A549 (cell line): ENCODE results near the gene MOV10. TPM values are rescaled to one million over a fixed set of nuclear protein-coding genes. Genes with fewer than 3 reads are reported as not detected.
"Not testable (repeated sequence)": the region's sequence is repeated elsewhere in the genome, so short reads cannot be mapped to it uniquely, and the experiment has no call there.

Experiments
- ATAC-seq, 2 experiments: fragments of 200-7000 bp in 1 of 2; fragments of >200 bp in 1 of 2; cut with Nextera tagmentation in 1 of 2; cut with Tn5 transposase in 1 of 2; 3 replicates each; pipeline versions ENCODE4 v1.8.0 to v1.9.1; 2018 to 2020; ENCODE audit warnings: mild to moderate bottlenecking in 1 of 2, moderate library complexity in 1 of 2
- CTCF ChIA-PET: fragments of 300-600 bp; sonication (Branson Sonifier 250); formaldehyde crosslinking; extraction: SDS; loops from one replicate; lab custom pipeline; 2021; ENCODE audit warnings: antibody characterized with exemption, inconsistent platforms; lab: Yijun Ruan, JAX
- POLR2A ChIA-PET: fragments of 350-600 bp; formaldehyde crosslinking; extraction: SDS; loops from one replicate; lab custom pipeline; 2021; ENCODE audit warnings: antibody characterized with exemption, inconsistent platforms; lab: Yijun Ruan, JAX
- DNase-seq, 2 experiments: peaks; one replicate each; pipeline versions ENCODE4 v3.0.0 to v3.0.0-alpha.2; 2011 to 2016; ENCODE audit warnings: low read depth in 1 of 2, low spot score in 1 of 2
- FAIRE-seq: peaks from 2 replicates; lab custom pipeline; 2011; peaks lifted over from hg19 to GRCh38; lab: Jason Lieb, UNC
- H3K27ac ChIP-seq, 2 experiments: fragments of >200 bp; sonication (Bioruptor Twin); formaldehyde crosslinking; 3 replicates each; pipeline ENCODE4 v1.5.1; 2016 to 2017
- H3K4me1 ChIP-seq: fragments of >200 bp; sonication (Bioruptor Twin); formaldehyde crosslinking; 3 replicates; pipeline ENCODE4 v1.6.1; 2016
- H3K4me2 ChIP-seq: fragments of >200 bp; sonication (Bioruptor Twin); formaldehyde crosslinking; 3 replicates; pipeline ENCODE4 v1.6.1; 2016
- H3K4me3 ChIP-seq: fragments of >200 bp; sonication (Bioruptor Twin); formaldehyde crosslinking; 3 replicates; pipeline ENCODE4 v1.5.1; 2016
- H3K9me3 ChIP-seq: fragments of >200 bp; sonication (Bioruptor Twin); formaldehyde crosslinking; 3 replicates; pipeline ENCODE4 v1.6.1; 2016
- BHLHE40 ChIP-seq: IDR thresholded peaks from 2 replicates; pipeline ENCODE4 v1.6.1; 2012; ENCODE audit warnings: low read depth, low read length, inconsistent platforms
- ESRRA ChIP-seq: fragments of 150-350 bp; IDR thresholded peaks from 2 replicates; pipeline ENCODE4 v1.6.1; 2014; ENCODE audit warnings: mild to moderate bottlenecking, low read length, borderline replicate concordance
- FOSL2 ChIP-seq, 2 experiments: fragments of 450-650 bp in 1 of 2; fragments of >200 bp in 1 of 2; sonication (Bioruptor Twin) in 1 of 2; formaldehyde crosslinking; IDR thresholded peaks; 2 replicates each; pipeline versions ENCODE4 v1.5.0 to v1.6.1; 2016 to 2020; ENCODE audit warnings: mild to moderate bottlenecking in 1 of 2, moderate library complexity in 1 of 2
- HEYL ChIP-seq: fragments of 250-450 bp; sonication (Bioruptor Pico); IDR thresholded peaks from 2 replicates; pipeline ENCODE4 v1.8.0; 2021; ENCODE audit warnings: mild to moderate bottlenecking, moderate library complexity
- HOXA7 ChIP-seq: fragments of 250-450 bp; sonication (Bioruptor Pico); IDR thresholded peaks from 2 replicates; pipeline ENCODE4 v1.5.0; 2020; ENCODE audit warnings: mild to moderate bottlenecking, moderate library complexity
- HOXB13 ChIP-seq: fragments of 250-450 bp; sonication (Bioruptor Pico); IDR thresholded peaks from 2 replicates; pipeline ENCODE4 v1.5.0; 2020; ENCODE audit warnings: low read depth, mild to moderate bottlenecking, moderate library complexity
- JUNB ChIP-seq: fragments of >200 bp; sonication (Bioruptor Twin); formaldehyde crosslinking; IDR thresholded peaks from 2 replicates; pipeline ENCODE4 v1.6.1; 2016
- MYC ChIP-seq: IDR thresholded peaks from 2 replicates; pipeline ENCODE4 v1.6.1; 2012; ENCODE audit warnings: mild to moderate bottlenecking, inconsistent platforms, low read length, improper control_type of control experiment, borderline replicate concordance
- NFE2L2 ChIP-seq: fragments of 150-350 bp; conservative IDR thresholded peaks from 2 replicates; pipeline ENCODE4 v1.6.1; 2014; ENCODE audit warnings: low read length
- NPAS2 ChIP-seq: fragments of 250-450 bp; sonication (Bioruptor Pico); IDR thresholded peaks from 2 replicates; pipeline ENCODE4 v1.8.0; 2022; ENCODE audit warnings: mild to moderate bottlenecking, moderate library complexity, borderline replicate concordance
- RAD21 ChIP-seq, 2 experiments: fragments of >200 bp in 1 of 2; sonication (Bioruptor Twin) in 1 of 2; formaldehyde crosslinking in 1 of 2; IDR thresholded peaks in 1 of 2; conservative IDR thresholded peaks in 1 of 2; 2 replicates in 1 of 2; 3 replicates in 1 of 2; pipeline ENCODE4 v1.6.1; 2012 to 2018; ENCODE audit warnings: inconsistent platforms in 1 of 2
- RARB ChIP-seq: fragments of 250-450 bp; sonication (Bioruptor Pico); IDR thresholded peaks from 2 replicates; pipeline ENCODE4 v1.8.0; 2021; ENCODE audit warnings: mild to moderate bottlenecking, moderate library complexity
- RFX5 ChIP-seq: fragments of 450-650 bp; IDR thresholded peaks from 2 replicates; pipeline ENCODE4 v1.7.1; 2014; ENCODE audit warnings: antibody characterized with exemption, mild to moderate bottlenecking, moderate library complexity
- RNF2 ChIP-seq: fragments of 200-600 bp; sonication (generic); IDR thresholded peaks from 2 replicates; pipeline ENCODE4 v1.6.1; 2016; ENCODE audit warnings: low read depth, mild to moderate bottlenecking, antibody characterized with exemption, moderate library complexity, borderline replicate concordance
- WGBS: methylation state at CpG from one replicate; pipeline ENCODE4 v1.1.6; 2017; ENCODE audit errors: missing lambda C conversion rate; 5-methylcytosine and 5-hydroxymethylcytosine counted together
- polyA plus RNA-seq, 4 experiments: library from polyadenylated mRNA; depleted of rRNA in 3 of 4; stranded (reverse); fragments of >200 nt; fragmentation: RNase III in 1 of 4; extraction: RNeasy Plus Mini Kit Qiagen cat#74134 plus additional on column Dnase treatment in 1 of 4; gene quantifications; 2 replicates in 3 of 4; 3 replicates in 1 of 4; pipeline ENCODE4 v1.2.3, GENCODE V29; 2011 to 2017
- TF ChIP-seq, protein P1 (sequence below): fragments of 200-600 bp; sonication (generic); IDR thresholded peaks from 2 replicates; pipeline ENCODE4 v1.6.1; 2016; ENCODE audit warnings: antibody characterized with exemption, mild to moderate bottlenecking, moderate library complexity
- TF ChIP-seq, protein P2 (sequence below): IDR thresholded peaks from 2 replicates; pipeline ENCODE4 v1.6.1; 2012
- TF ChIP-seq, protein P3 (sequence below): fragments of 150-350 bp; IDR thresholded peaks from 2 replicates; pipeline ENCODE4 v1.6.1; 2014; ENCODE audit warnings: low read depth, mild to moderate bottlenecking, low read length
- TF ChIP-seq, protein P4 (sequence below): fragments of >200 bp; sonication (Bioruptor Twin); formaldehyde crosslinking; IDR thresholded peaks from 3 replicates; pipeline ENCODE4 v1.6.1; 2016

Gene MOV10
- polyA plus RNA-seq, 2 of the 4 experiments (the other 2 are of a cell fraction), result 27.3 to 37.3 TPM

DNA sequence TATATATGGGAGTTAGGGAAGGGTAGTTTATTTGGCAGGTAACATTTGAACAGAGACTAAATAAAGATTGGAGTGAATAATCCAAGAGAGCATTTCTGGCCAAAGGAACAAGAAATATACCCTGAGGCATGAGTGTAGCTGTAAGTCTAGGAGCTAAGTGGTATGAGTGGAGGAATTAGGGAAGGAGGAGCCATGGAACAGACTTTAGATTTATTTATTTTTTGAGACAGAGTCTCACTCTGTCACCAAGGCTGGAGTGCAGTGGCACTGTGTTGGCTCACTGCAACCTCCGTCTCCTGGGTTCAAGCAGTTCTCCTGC lies 36.4 kb upstream of the MOV10 start:
- CTCF ChIA-PET, result interaction anchor here (0.8 to 1.5 kb wide), 5 partner anchors 9 to 136 kb away, joined by 3 read pairs; partner anchors contain the start of genes MOV10 and RHOC

DNA sequence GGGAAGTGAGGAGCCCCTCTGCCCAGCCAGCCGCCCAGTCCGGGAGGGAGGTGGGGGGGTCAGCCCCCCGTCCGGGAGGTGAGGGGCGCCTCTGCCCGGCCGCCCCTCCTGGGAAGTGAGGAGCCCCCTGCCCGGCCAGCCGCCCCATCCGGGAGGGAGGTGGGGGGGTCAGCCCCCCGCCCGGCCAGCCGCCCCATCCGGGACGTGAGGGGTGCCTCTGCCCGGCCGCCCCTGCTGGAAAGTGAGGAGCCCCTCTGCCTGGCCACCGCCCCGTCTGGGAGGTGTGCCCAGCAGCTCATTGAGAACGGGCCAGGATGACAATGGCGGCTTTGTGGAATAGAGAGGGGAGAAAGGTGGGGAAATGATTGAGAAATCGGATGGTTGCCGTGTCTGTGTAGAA lies 34.0 kb upstream of the MOV10 start:
- H3K4me2 ChIP-seq, H3K4me3 ChIP-seq, H3K9me3 ChIP-seq, POLR2A ChIA-PET, DNase-seq, H3K27ac ChIP-seq, FAIRE-seq, ATAC-seq, CTCF ChIA-PET: not testable (repeated sequence)
- peaks cover 39% of the 10 kb centered on the region for H3K4me1 ChIP-seq
- WGBS, result 90% methylated on average over 4 of the region's 23 CpGs

More for the DNA sequence above, 36.4 kb upstream of the MOV10 start:
- H3K27ac ChIP-seq, result peak overlapping the region; percentile 48 to 84
- H3K4me2 ChIP-seq, result peak overlapping the region; percentile 72
- TF ChIP-seq HOXB13 (CRISPR knock-in tag), result no peak
- TF ChIP-seq RFX5, result no peak
- TF ChIP-seq RARB (CRISPR knock-in tag), result no peak
- TF ChIP-seq, protein P1, sequence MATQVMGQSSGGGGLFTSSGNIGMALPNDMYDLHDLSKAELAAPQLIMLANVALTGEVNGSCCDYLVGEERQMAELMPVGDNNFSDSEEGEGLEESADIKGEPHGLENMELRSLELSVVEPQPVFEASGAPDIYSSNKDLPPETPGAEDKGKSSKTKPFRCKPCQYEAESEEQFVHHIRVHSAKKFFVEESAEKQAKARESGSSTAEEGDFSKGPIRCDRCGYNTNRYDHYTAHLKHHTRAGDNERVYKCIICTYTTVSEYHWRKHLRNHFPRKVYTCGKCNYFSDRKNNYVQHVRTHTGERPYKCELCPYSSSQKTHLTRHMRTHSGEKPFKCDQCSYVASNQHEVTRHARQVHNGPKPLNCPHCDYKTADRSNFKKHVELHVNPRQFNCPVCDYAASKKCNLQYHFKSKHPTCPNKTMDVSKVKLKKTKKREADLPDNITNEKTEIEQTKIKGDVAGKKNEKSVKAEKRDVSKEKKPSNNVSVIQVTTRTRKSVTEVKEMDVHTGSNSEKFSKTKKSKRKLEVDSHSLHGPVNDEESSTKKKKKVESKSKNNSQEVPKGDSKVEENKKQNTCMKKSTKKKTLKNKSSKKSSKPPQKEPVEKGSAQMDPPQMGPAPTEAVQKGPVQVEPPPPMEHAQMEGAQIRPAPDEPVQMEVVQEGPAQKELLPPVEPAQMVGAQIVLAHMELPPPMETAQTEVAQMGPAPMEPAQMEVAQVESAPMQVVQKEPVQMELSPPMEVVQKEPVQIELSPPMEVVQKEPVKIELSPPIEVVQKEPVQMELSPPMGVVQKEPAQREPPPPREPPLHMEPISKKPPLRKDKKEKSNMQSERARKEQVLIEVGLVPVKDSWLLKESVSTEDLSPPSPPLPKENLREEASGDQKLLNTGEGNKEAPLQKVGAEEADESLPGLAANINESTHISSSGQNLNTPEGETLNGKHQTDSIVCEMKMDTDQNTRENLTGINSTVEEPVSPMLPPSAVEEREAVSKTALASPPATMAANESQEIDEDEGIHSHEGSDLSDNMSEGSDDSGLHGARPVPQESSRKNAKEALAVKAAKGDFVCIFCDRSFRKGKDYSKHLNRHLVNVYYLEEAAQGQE, result no peak
- no peak for TF ChIP-seq MYC
- TF ChIP-seq FOSL2 (IDR thresholded peaks at IDR 0.05), result no peak
- no peak for TF ChIP-seq FOSL2 (CRISPR knock-in tag; IDR thresholded peaks at IDR 0.05)
- H3K9me3 ChIP-seq, result no peaks in the 10 kb centered on the region
- H3K4me3 ChIP-seq, result no peak overlapping the region
- no peak for DNase-seq
- FAIRE-seq, result no peak
- peak in 1 of 2 experiments; percentile 48; a peak in 3 of 6 replicates for ATAC-seq
- WGBS, result 67% methylated on average over 1 of the region's 1 CpG
- POLR2A ChIA-PET, result no interaction called here
- peaks cover 57% of the 10 kb centered on the region for H3K4me1 ChIP-seq

DNA sequence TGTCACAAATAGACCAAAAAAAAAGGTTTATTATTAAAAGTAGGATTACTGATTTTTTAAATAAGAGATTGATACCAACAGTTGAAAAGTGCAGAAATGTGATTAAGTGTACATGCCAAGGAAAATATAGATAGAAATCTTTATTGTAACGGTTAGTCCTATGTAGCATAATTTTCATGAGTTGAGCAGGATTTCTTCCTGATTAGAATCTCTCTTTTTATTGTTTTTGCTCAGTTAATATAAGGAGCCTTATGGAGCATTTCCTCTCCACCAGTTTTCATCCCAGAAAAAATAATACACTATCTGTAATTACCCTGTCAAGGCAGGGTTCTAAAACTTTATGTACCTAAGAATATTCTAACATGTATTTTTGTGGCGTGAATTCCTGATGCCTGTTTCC lies 31.4 kb upstream of the MOV10 start:
- TF ChIP-seq HOXA7 (CRISPR knock-in tag), result no peak
- TF ChIP-seq NFE2L2, result no peak
- no peak for TF ChIP-seq RNF2
- no peak for TF ChIP-seq BHLHE40
- no peak for TF ChIP-seq JUNB
- no peak for TF ChIP-seq NPAS2
- no peak for TF ChIP-seq HEYL (CRISPR knock-in tag)
- TF ChIP-seq, protein P2, sequence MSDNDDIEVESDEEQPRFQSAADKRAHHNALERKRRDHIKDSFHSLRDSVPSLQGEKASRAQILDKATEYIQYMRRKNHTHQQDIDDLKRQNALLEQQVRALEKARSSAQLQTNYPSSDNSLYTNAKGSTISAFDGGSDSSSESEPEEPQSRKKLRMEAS, result no peak
- TF ChIP-seq ESRRA, result no peak
- TF ChIP-seq, protein P3, sequence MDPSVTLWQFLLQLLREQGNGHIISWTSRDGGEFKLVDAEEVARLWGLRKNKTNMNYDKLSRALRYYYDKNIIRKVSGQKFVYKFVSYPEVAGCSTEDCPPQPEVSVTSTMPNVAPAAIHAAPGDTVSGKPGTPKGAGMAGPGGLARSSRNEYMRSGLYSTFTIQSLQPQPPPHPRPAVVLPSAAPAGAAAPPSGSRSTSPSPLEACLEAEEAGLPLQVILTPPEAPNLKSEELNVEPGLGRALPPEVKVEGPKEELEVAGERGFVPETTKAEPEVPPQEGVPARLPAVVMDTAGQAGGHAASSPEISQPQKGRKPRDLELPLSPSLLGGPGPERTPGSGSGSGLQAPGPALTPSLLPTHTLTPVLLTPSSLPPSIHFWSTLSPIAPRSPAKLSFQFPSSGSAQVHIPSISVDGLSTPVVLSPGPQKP, result no peak
- no peak for TF ChIP-seq HOXB13 (CRISPR knock-in tag)
- TF ChIP-seq, protein P4, sequence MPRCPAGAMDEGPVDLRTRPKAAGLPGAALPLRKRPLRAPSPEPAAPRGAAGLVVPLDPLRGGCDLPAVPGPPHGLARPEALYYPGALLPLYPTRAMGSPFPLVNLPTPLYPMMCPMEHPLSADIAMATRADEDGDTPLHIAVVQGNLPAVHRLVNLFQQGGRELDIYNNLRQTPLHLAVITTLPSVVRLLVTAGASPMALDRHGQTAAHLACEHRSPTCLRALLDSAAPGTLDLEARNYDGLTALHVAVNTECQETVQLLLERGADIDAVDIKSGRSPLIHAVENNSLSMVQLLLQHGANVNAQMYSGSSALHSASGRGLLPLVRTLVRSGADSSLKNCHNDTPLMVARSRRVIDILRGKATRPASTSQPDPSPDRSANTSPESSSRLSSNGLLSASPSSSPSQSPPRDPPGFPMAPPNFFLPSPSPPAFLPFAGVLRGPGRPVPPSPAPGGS, result no peak
- no peak for TF ChIP-seq RAD21 (conservative IDR thresholded peaks at IDR 0.05 in 1 of 2, IDR thresholded peaks at IDR 0.05 in 1 of 2)
- CTCF ChIA-PET, result interaction anchor here (1.6 kb wide), 1 partner anchor 32 kb away, joined by 5 read pairs; the partner anchor contains the start of gene MOV10
- ATAC-seq (no peak), DNase-seq (no peak), FAIRE-seq (no peak)
- Histone ChIP-seq H3K4me2 (no peak overlapping the region), H3K4me1 (peaks cover 13% of the 10 kb centered on the region; the same call in 2 of the 3 replicates), H3K4me3 (no peak overlapping the region), H3K27ac (no peak overlapping the region), H3K9me3 (no peaks in the 10 kb centered on the region)
- POLR2A ChIA-PET, result no interaction called here
- WGBS, result 82% methylated on average over 2 of the region's 2 CpGs
